Measurements from ENCODE around the gene SLC25A48. TPM values are rescaled to one million over a fixed set of nuclear protein-coding genes. Genes with fewer than 3 reads are reported as not detected.

SLC25A48 gene
- polyA plus RNA-seq, 1 donor (not counting 4 experiments of a cell fraction or from before 2014, with no cell fraction given) = not detected

DNA sequence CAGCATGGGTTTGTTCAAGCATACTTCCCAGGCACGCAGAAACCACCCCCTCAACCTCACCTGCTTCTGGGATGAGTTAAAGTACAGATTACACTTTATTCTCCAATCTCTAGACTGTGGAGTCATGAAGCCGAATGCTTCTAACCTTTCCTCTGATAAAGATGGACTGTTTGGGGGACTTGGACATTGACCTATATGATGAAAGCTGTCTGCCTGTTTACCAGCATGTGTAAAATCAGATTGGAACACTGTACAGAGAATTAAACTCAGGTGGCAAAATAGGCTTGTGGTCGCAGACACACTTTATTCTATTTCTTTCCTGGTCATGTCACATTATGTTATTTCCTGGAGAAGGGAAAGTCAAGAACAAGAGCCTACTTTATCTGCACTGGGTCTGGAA is 35.5 kb downstream of the SLC25A48 start:
- Histone ChIP-seq H2AFZ (ENCODE audit: control insufficient read depth, low read length) (no peak overlapping the region), H3K9ac (ENCODE audit: control insufficient read depth, extremely low read depth, insufficient read depth, low read length) (no peak overlapping the region), H3K36me3 (ENCODE audit: control insufficient read depth in 2 of 2, extremely low read depth in 1 of 2, insufficient read depth in 2 of 2, low read length in 2 of 2) (no peaks in the 10 kb centered on the region), H3K27me3 (ENCODE audit: control insufficient read depth, extremely low read depth, insufficient read depth, low read length) (peaks cover 10% of the 10 kb centered on the region), H3K27ac (ENCODE audit: control insufficient read depth, insufficient read depth, low read length) (no peak overlapping the region), H3K79me2 (ENCODE audit: control insufficient read depth, insufficient read depth, low read length) (no peaks in the 10 kb centered on the region), H3K9me3 (ENCODE audit: control insufficient read depth, low read depth, low read length) (no peaks in the 10 kb centered on the region), H3K4me2 (ENCODE audit: control insufficient read depth, extremely low read depth, insufficient read depth, low read depth, low read length) (no peak overlapping the region), H3K4me1 (ENCODE audit: control insufficient read depth, extremely low read depth, insufficient read depth, low read length) (no peaks in the 10 kb centered on the region), H3K4me3 (ENCODE audit: control insufficient read depth in 2 of 3, extremely low read depth in 1 of 3, insufficient read depth in 2 of 3, low read depth in 1 of 3, low read length in 3 of 3) (no peak overlapping the region), H3K9me1 (ENCODE audit: control insufficient read depth, extremely low read depth, insufficient read depth, low read length) (no peaks in the 10 kb centered on the region), H4K20me1 (ENCODE audit: control insufficient read depth, extremely low read depth, insufficient read depth, low read length) (no peaks in the 10 kb centered on the region)
- dilution Hi-C loops (cut with MboI; ENCODE audit: extremely low pct_ligation_motif_present, low sequenced_read_pairs) = no loop called here
- TF ChIP-seq EZH2 (IDR thresholded peaks at IDR 0.05; ENCODE audit: low read length) = no peak
- TF ChIP-seq, protein P1, sequence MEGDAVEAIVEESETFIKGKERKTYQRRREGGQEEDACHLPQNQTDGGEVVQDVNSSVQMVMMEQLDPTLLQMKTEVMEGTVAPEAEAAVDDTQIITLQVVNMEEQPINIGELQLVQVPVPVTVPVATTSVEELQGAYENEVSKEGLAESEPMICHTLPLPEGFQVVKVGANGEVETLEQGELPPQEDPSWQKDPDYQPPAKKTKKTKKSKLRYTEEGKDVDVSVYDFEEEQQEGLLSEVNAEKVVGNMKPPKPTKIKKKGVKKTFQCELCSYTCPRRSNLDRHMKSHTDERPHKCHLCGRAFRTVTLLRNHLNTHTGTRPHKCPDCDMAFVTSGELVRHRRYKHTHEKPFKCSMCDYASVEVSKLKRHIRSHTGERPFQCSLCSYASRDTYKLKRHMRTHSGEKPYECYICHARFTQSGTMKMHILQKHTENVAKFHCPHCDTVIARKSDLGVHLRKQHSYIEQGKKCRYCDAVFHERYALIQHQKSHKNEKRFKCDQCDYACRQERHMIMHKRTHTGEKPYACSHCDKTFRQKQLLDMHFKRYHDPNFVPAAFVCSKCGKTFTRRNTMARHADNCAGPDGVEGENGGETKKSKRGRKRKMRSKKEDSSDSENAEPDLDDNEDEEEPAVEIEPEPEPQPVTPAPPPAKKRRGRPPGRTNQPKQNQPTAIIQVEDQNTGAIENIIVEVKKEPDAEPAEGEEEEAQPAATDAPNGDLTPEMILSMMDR (optimal IDR thresholded peaks at IDR 0.05 in 1 of 3, IDR thresholded peaks at IDR 0.05 in 1 of 3, conservative IDR thresholded peaks at IDR 0.05 in 1 of 3; ENCODE audit: extremely low read depth in 1 of 3, insufficient read depth in 2 of 3, low read length in 3 of 3) = no peak
- FAIRE-seq (no peak), DNase-seq (ENCODE audit: low read depth, low spot score) (no peak)

DNA sequence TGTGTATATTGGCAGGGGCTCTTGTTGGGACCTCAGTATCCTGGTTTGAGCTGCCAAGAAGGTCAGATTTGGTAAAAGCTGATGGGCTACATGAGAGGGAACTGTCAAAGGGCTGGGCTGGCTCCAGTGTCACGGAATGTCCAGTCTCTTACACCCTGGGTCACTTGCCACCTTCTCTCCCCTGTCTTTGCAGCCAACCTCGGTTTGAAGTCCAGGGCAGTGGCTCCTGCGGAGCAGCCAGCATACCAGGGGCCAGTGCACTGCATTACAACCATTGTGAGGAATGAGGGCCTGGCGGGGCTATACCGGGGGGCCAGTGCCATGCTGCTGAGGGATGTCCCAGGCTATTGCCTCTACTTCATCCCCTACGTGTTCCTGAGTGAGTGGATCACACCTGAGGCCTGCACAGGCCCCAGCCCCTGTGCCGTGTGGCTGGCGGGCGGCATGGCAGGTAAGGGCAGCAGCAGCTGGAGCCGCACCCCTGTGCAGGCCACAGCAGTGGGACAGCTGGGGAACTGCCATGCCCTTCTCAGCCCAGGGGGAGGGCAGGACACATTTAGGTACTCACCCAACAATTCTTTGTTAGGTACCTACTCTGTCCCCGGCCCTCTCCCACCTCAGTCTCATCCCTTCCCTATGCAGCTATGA is 36.9 kb downstream of the SLC25A48 start:
- H3K36me3 ChIP-seq (ENCODE audit: control insufficient read depth in 2 of 2, extremely low read depth in 1 of 2, insufficient read depth in 2 of 2, low read length in 2 of 2) = no peaks in the 10 kb centered on the region
- H2AFZ ChIP-seq (ENCODE audit: control insufficient read depth, low read length) = no peak overlapping the region
- no peak for DNase-seq (ENCODE audit: low read depth, low spot score)
- H3K9ac ChIP-seq (ENCODE audit: control insufficient read depth, extremely low read depth, insufficient read depth, low read length) = no peak overlapping the region
- no peak overlapping the region for H3K4me2 ChIP-seq (ENCODE audit: control insufficient read depth, extremely low read depth, insufficient read depth, low read depth, low read length)
- no peak for TF ChIP-seq EZH2 (IDR thresholded peaks at IDR 0.05; ENCODE audit: low read length)
- TF ChIP-seq, protein P1 (optimal IDR thresholded peaks at IDR 0.05 in 1 of 3, IDR thresholded peaks at IDR 0.05 in 1 of 3, conservative IDR thresholded peaks at IDR 0.05 in 1 of 3; ENCODE audit: extremely low read depth in 1 of 3, insufficient read depth in 2 of 3, low read length in 3 of 3) = no peak
- no peak overlapping the region for H3K27ac ChIP-seq (ENCODE audit: control insufficient read depth, insufficient read depth, low read length)
- H3K79me2 ChIP-seq (ENCODE audit: control insufficient read depth, insufficient read depth, low read length) = no peaks in the 10 kb centered on the region
- H3K4me3 ChIP-seq (ENCODE audit: control insufficient read depth in 2 of 3, extremely low read depth in 1 of 3, insufficient read depth in 2 of 3, low read depth in 1 of 3, low read length in 3 of 3) = no peak overlapping the region
- no peaks in the 10 kb centered on the region for H3K9me3 ChIP-seq (ENCODE audit: control insufficient read depth, low read depth, low read length)
- FAIRE-seq = no peak
- no peaks in the 10 kb centered on the region for H3K4me1 ChIP-seq (ENCODE audit: control insufficient read depth, extremely low read depth, insufficient read depth, low read length)
- no peaks in the 10 kb centered on the region for H4K20me1 ChIP-seq (ENCODE audit: control insufficient read depth, extremely low read depth, insufficient read depth, low read length)
- dilution Hi-C loops (cut with MboI; ENCODE audit: extremely low pct_ligation_motif_present, low sequenced_read_pairs) = no loop called here
- H3K9me1 ChIP-seq (ENCODE audit: control insufficient read depth, extremely low read depth, insufficient read depth, low read length) = no peaks in the 10 kb centered on the region
- H3K27me3 ChIP-seq (ENCODE audit: control insufficient read depth, extremely low read depth, insufficient read depth, low read length) = peaks cover 10% of the 10 kb centered on the region

Measured in keratinocyte (primary cell).